Esophagus muscularis mucosa (tissue), 4 donors: ENCODE measurements around the gene CCN5. TPM values are rescaled to one million over a fixed set of nuclear protein-coding genes. Genes with fewer than 3 reads are reported as not detected.

ENCODE experiments used
- DNase-seq: peaks from one replicate; pipeline ENCODE4 v3.0.0-alpha.2; 2017; ENCODE audit errors: extremely low spot score
- H3K27ac ChIP-seq, 4 donors: fragments of 200-600 bp; sonication (generic); replicated peaks in 1 of 4; 1 replicate in 3 of 4; 2 replicates in 1 of 4; pipeline ENCODE4 v1.5.1; 2016 to 2019; ENCODE audit warnings: mild to moderate bottlenecking in 1 of 4
- H3K27me3 ChIP-seq, 4 donors: fragments of 200-600 bp; sonication (generic); one replicate each; pipeline versions ENCODE4 v1.5.1 to v1.6.0; 2016 to 2019
- H3K36me3 ChIP-seq, 4 donors: fragments of 200-600 bp; sonication (generic); one replicate each; pipeline ENCODE4 v1.5.1; 2016 to 2019
- H3K4me1 ChIP-seq, 4 donors: fragments of 200-600 bp; sonication (generic); one replicate each; pipeline ENCODE4 v1.5.1; 2016 to 2019
- H3K4me3 ChIP-seq, 4 donors: fragments of 200-600 bp; sonication (generic); 1 replicate in 2 of 4; 2 replicates in 2 of 4; pipeline ENCODE4 v1.5.1; 2016 to 2019; ENCODE audit warnings: mild to moderate bottlenecking in 4 of 4, moderate library complexity in 1 of 4
- H3K9me3 ChIP-seq, 4 donors: fragments of 200-600 bp; sonication (generic); 1 replicate in 3 of 4; 2 replicates in 1 of 4; pipeline ENCODE4 v1.5.1; 2016 to 2019
- CTCF ChIP-seq, 3 experiments: fragments of 200-600 bp in 2 of 3; fragments of 450-650 bp in 1 of 3; sonication (generic) in 2 of 3; IDR thresholded peaks; one replicate each; pipeline ENCODE4 v1.5.1; 2017 to 2019; ENCODE audit warnings: antibody characterized with exemption in 3 of 3, mild to moderate bottlenecking in 2 of 3, moderate library complexity in 1 of 3
- EP300 ChIP-seq: sonication (generic); formaldehyde crosslinking; IDR thresholded peaks from one replicate; pipeline ENCODE4 v1.6.1; 2017; ENCODE audit warnings: antibody characterized with exemption
- POLR2A ChIP-seq: fragments of 450-650 bp; IDR thresholded peaks from one replicate; pipeline ENCODE4 v1.6.1; 2017; ENCODE audit warnings: antibody characterized with exemption, moderate library complexity, mild to moderate bottlenecking, low read depth
- POLR2AphosphoS5 ChIP-seq, 2 donors: sonication (generic); formaldehyde crosslinking; IDR thresholded peaks; one replicate each; pipeline ENCODE4 v1.6.1; 2017; ENCODE audit warnings: antibody characterized with exemption in 2 of 2
- WGBS: methylation state at CpG from one replicate; pipeline ENCODE4 v1.1.5; 2018; 5-methylcytosine and 5-hydroxymethylcytosine counted together
- intact Hi-C: fragments of 100-400 bp; cut with DNase I; formaldehyde crosslinking; loops from one replicate; pipeline ENCODE4 v1.15.1; 2023
- total RNA-seq, 4 donors: library from RNA; depleted of rRNA; stranded (reverse); fragments of >200 nt; gene quantifications; one replicate each; pipeline versions ENCODE4 v1.1.0 to v1.2.1, GENCODE V29; 2016

The CCN5 gene
- total RNA-seq, 4 donors from 2014 or later, result 350 to 833 (median 456) TPM

- peak overlapping the region in 2 of 4 donors; percentile 41 to 78 for H3K27ac ChIP-seq
Observed at GRCh38 chr20:44733341-44734069, 18.3 kb downstream of the CCN5 start.

GRCh38 chr20:44734938-44735337, 19.8 kb downstream of the CCN5 start:
- Histone ChIP-seq H3K9me3 (no peaks in the 10 kb centered on the region), H3K4me1 (peaks cover 28 to 75% (median 56%) of the 10 kb centered on the region in 4 donors), H3K4me3 (no peak overlapping the region), H3K36me3 (no peaks in the 10 kb centered on the region), H3K27ac (peak overlapping the region in 3 of 4 donors; percentile 4 to 59 (median 59)), H3K27me3 (no peaks in the 10 kb centered on the region)
- TF ChIP-seq EP300 (no peak), POLR2AphosphoS5 (IDR thresholded peaks at IDR 0.05) (peak in 1 of 2 donors; percentile 63), POLR2A (no peak), CTCF (IDR thresholded peaks at IDR 0.05) (peak in 1 of 3 experiments; percentile 60)
- no peak for DNase-seq
- WGBS, result 69% methylated on average over 3 of the region's 3 CpGs
- intact Hi-C loops, result loop anchor here (10.0 kb wide), 2 partner anchors 120 to 350 kb away; no protein-coding TSS in a partner anchor

More at GRCh38 chr20:44733341-44734069, 18.3 kb downstream of the CCN5 start:
- H3K4me1 ChIP-seq, result peaks cover 37 to 76% (median 59%) of the 10 kb centered on the region in 4 donors
- H3K27me3 ChIP-seq, result no peaks in the 10 kb centered on the region
- intact Hi-C loops, result loop anchor here (2.0 to 10.0 kb wide), 3 partner anchors 49 to 349 kb away; no protein-coding TSS in a partner anchor
- H3K4me3 ChIP-seq, result no peak overlapping the region
- WGBS, result 28% methylated on average over 7 of the region's 7 CpGs
- no peak for DNase-seq
- no peaks in the 10 kb centered on the region for H3K9me3 ChIP-seq
- H3K36me3 ChIP-seq, result no peaks in the 10 kb centered on the region
- TF ChIP-seq CTCF (IDR thresholded peaks at IDR 0.05) (peak; percentile 95 to 99 (median 97)), POLR2A (no peak), EP300 (no peak), POLR2AphosphoS5 (IDR thresholded peaks at IDR 0.05) (peak; percentile 55 to 67)

GRCh38 chr20:44735816-44736169, 20.6 kb downstream of the CCN5 start:
- H3K9me3 ChIP-seq, result no peaks in the 10 kb centered on the region
- H3K27ac ChIP-seq, result peak overlapping the region in 3 of 4 donors; percentile 4 to 59 (median 59)
- intact Hi-C loops, result loop anchor here (10.0 kb wide), 2 partner anchors 121 to 351 kb away; no protein-coding TSS in a partner anchor
- H3K36me3 ChIP-seq, result no peaks in the 10 kb centered on the region
- H3K4me3 ChIP-seq, result no peak overlapping the region
- peaks cover 24 to 66% (median 48%) of the 10 kb centered on the region in 4 donors for H3K4me1 ChIP-seq
- no peak for TF ChIP-seq EP300
- TF ChIP-seq CTCF (IDR thresholded peaks at IDR 0.05), result no peak
- no peak for TF ChIP-seq POLR2AphosphoS5 (IDR thresholded peaks at IDR 0.05)
- H3K27me3 ChIP-seq, result no peaks in the 10 kb centered on the region
- WGBS, result 88% methylated on average over 4 of the region's 4 CpGs
- DNase-seq, result no peak

GRCh38 chr20:44736170-44737021, 21.2 kb downstream of the CCN5 start:
- Histone ChIP-seq H3K27ac (peak overlapping the region in 3 of 4 donors; percentile 4 to 59 (median 59)), H3K36me3 (no peaks in the 10 kb centered on the region), H3K27me3 (no peaks in the 10 kb centered on the region), H3K9me3 (no peaks in the 10 kb centered on the region), H3K4me1 (peaks cover 18 to 63% (median 43%) of the 10 kb centered on the region in 4 donors), H3K4me3 (no peak overlapping the region)
- 59% methylated on average over 6 of the region's 6 CpGs for WGBS
- TF ChIP-seq CTCF (IDR thresholded peaks at IDR 0.05), result no peak
- no peak for TF ChIP-seq POLR2A
- TF ChIP-seq POLR2AphosphoS5 (IDR thresholded peaks at IDR 0.05), result peak; percentile 30 to 48
- no peak for TF ChIP-seq EP300
- intact Hi-C loops, result loop anchor here (10.0 kb wide), 2 partner anchors 122 to 352 kb away; no protein-coding TSS in a partner anchor
- DNase-seq, result no peak
